Measurements from ENCODE around the gene GRK5.

DNA sequence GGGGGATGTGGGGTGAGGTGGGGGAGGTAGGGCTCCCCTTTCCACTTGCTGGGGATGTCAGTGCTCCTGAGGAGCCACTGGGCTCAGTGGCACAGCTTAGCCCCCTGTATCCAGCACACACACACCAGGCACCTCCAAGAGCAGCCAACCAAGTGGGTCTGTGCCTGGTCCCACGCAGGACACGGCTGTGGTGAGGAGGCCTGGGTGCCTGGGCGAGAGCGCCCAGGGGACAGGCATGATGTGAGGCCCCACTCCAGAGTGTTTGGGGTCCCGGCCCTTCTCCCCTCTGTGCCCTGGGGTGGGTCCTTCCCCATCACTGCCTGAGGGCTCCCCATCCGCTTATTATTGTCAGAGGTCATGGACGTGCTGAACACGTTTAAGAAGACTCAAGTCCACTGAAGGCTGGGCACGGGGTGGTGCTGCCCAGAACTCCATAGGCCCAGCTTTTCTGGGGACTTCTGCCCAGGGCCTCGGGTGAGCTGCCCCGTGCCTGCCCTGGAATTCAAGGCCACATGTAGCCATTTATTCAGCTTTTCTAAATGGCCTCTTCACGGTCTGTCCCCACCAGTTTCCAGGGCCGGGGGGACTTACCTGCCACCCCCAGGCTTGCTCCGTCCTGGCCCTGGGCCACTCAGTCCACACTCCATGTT, 119.8 kb downstream of the GRK5 start:
- TF ChIP-seq SP1 (CRISPR knock-in tag; IDR thresholded peaks at IDR 0.05) (no peak), FOXM1 (IDR thresholded peaks at IDR 0.05; ENCODE audit: low read depth) (no peak), FOXM1 (CRISPR knock-in tag; IDR thresholded peaks at IDR 0.05; ENCODE audit: low read depth) (no peak), CBX8 (IDR thresholded peaks at IDR 0.05; ENCODE audit: borderline replicate concordance, extremely low read depth, low read depth, low read length, poor library complexity, severe bottlenecking) (no peak), SMARCB1 (IDR thresholded peaks at IDR 0.05; ENCODE audit: insufficient read length, low read depth) (no peak), CREM (IDR thresholded peaks at IDR 0.05; ENCODE audit: low read depth) (no peak)
- TF ChIP-seq, protein P1, sequence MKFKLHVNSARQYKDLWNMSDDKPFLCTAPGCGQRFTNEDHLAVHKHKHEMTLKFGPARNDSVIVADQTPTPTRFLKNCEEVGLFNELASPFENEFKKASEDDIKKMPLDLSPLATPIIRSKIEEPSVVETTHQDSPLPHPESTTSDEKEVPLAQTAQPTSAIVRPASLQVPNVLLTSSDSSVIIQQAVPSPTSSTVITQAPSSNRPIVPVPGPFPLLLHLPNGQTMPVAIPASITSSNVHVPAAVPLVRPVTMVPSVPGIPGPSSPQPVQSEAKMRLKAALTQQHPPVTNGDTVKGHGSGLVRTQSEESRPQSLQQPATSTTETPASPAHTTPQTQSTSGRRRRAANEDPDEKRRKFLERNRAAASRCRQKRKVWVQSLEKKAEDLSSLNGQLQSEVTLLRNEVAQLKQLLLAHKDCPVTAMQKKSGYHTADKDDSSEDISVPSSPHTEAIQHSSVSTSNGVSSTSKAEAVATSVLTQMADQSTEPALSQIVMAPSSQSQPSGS (CRISPR knock-in tag; IDR thresholded peaks at IDR 0.05), result no peak
- TF ChIP-seq, protein P2, sequence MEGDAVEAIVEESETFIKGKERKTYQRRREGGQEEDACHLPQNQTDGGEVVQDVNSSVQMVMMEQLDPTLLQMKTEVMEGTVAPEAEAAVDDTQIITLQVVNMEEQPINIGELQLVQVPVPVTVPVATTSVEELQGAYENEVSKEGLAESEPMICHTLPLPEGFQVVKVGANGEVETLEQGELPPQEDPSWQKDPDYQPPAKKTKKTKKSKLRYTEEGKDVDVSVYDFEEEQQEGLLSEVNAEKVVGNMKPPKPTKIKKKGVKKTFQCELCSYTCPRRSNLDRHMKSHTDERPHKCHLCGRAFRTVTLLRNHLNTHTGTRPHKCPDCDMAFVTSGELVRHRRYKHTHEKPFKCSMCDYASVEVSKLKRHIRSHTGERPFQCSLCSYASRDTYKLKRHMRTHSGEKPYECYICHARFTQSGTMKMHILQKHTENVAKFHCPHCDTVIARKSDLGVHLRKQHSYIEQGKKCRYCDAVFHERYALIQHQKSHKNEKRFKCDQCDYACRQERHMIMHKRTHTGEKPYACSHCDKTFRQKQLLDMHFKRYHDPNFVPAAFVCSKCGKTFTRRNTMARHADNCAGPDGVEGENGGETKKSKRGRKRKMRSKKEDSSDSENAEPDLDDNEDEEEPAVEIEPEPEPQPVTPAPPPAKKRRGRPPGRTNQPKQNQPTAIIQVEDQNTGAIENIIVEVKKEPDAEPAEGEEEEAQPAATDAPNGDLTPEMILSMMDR (IDR thresholded peaks at IDR 0.05 in 2 of 3, conservative IDR thresholded peaks at IDR 0.05 in 1 of 3; ENCODE audit: insufficient read depth in 2 of 3, low read depth in 1 of 3, low read length in 3 of 3), result no peak

Measured in K562 (cell line).